A673 (cell line): Measurements from ENCODE around the gene UPK3A.

Source experiments
- CTCF ChIP-seq: fragments of 300-800, 200-600 bp; sonication (generic); conservative IDR thresholded peaks from 2 replicates; pipeline ENCODE4 v1.5.1; 2017; ENCODE audit warnings: low read depth, mild to moderate bottlenecking, antibody characterized with exemption, low read length, moderate library complexity, mixed read lengths
- EZH2 ChIP-seq: fragments of 200-600 bp; sonication (generic); IDR thresholded peaks from 2 replicates; pipeline ENCODE4 v1.6.1; 2017; ENCODE audit warnings: borderline replicate concordance, low read depth, mild to moderate bottlenecking, mixed read lengths, antibody characterized with exemption, low read length; ENCODE audit not compliant: poor library complexity, severe bottlenecking

DNA sequence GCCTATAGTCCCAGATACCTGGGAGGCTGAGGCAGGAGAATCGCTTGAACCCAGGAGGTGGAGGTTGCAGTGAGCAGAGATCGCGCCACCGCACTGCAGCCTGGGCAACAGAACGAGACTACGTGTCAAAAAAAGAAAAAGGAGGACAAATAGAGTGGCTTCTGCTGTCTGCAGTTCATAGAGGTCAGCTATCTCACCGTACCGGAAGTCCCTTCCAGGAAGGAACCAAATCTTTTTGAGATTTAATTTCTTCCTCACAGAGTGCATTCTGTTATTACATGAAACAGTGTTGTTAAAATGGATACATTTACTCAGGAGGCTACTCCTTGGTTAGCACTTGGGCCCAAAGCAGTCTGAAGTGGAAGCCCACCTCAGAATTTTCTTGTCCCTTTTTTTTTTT lies 58.4 kb downstream of the UPK3A start:
- no peak for TF ChIP-seq CTCF
- no peak for TF ChIP-seq EZH2
